Activated CD8-positive, alpha-beta memory T cell treated with anti-CD3 and anti-CD28 coated beads, Interleukin-2, amount 50 U/mL, for 4 hours (primary cell): ENCODE measurements around the gene BORCS8.
"Not testable (repeated sequence)": the region's sequence is repeated elsewhere in the genome, so short reads cannot be mapped to it uniquely, and the experiment has no call there.

Experiments used
- DNase-seq: peaks from one replicate; pipeline ENCODE4 v3.0.0-alpha.2; 2020

The BORCS8 gene

GRCh38 chr19:19179548-19180441, 12.2 kb downstream of the BORCS8 start:
- no peak for DNase-seq

GRCh38 chr19:19176950-19177349, 15.0 kb downstream of the BORCS8 start:
- DNase-seq: no peak

- not testable (repeated sequence) for DNase-seq
Measured at GRCh38 chr19:19173243-19173642, 18.7 kb downstream of the BORCS8 start.

GRCh38 chr19:19171821-19172532, 20.0 kb downstream of the BORCS8 start:
- no peak for DNase-seq

- no peak for DNase-seq
Measured at GRCh38 chr19:19170873-19171672, 20.9 kb downstream of the BORCS8 start.

- peak; percentile 71 for DNase-seq
Measured at GRCh38 chr19:19170053-19170872, 21.7 kb downstream of the BORCS8 start, which contains the start of gene MEF2B. Gene MEF2B, minus strand, starts transcription at chr19:19170263. Its CDS starts 19,528 bp downstream, at chr19:19150735.

- DNase-seq: no peak
Measured at GRCh38 chr19:19169236-19170052, 22.5 kb downstream of the BORCS8 start.

- DNase-seq: no peak
Measured at GRCh38 chr19:19167612-19168011, 24.3 kb downstream of the BORCS8 start.

- DNase-seq: no peak
Measured at GRCh38 chr19:19165396-19165795, 26.6 kb downstream of the BORCS8 start.

GRCh38 chr19:19162495-19162894, 29.5 kb downstream of the BORCS8 start:
- DNase-seq: no peak

GRCh38 chr19:19160461-19161035, 31.4 kb downstream of the BORCS8 start:
- DNase-seq: no peak

- DNase-seq: no peak
Measured at GRCh38 chr19:19159534-19159933, 32.4 kb downstream of the BORCS8 start.

- DNase-seq: no peak
Measured at GRCh38 chr19:19157808-19158207, 34.1 kb downstream of the BORCS8 start.

- no peak for DNase-seq
Measured at GRCh38 chr19:19155495-19156219, 36.3 kb downstream of the BORCS8 start.

- DNase-seq: no peak
Measured at GRCh38 chr19:19154768-19155494, 37.0 kb downstream of the BORCS8 start.

GRCh38 chr19:19152668-19153384, 39.1 kb downstream of the BORCS8 start:
- DNase-seq: no peak

- DNase-seq: no peak
Measured at GRCh38 chr19:19151418-19151817, 40.5 kb downstream of the BORCS8 start.

GRCh38 chr19:19149435-19149834, 42.5 kb downstream of the BORCS8 start:
- DNase-seq: no peak

GRCh38 chr19:19148504-19148903, 43.4 kb downstream of the BORCS8 start:
- DNase-seq: not testable (repeated sequence)
